HEK293 (cell line): Measurements from ENCODE around the gene KRT222.

Source experiments
- CTCF ChIA-PET: fragments of 350-600 bp; formaldehyde crosslinking; extraction: SDS; loops from one replicate; lab custom pipeline; 2021; ENCODE audit warnings: antibody characterized with exemption; lab: Yijun Ruan, JAX
- POLR2A ChIA-PET: fragments of 300-600 bp; formaldehyde crosslinking; extraction: SDS; loops from one replicate; lab custom pipeline; 2020; ENCODE audit warnings: antibody characterized with exemption, inconsistent platforms; lab: Yijun Ruan, JAX
- H3K27ac ChIP-seq: fragments of 200-500 bp; sonication (Bioruptor generic); 2 replicates; pipeline ENCODE4 v1.5.1; 2014; ENCODE audit warnings: low read depth, low read length, control low read depth, inconsistent platforms; ENCODE audit errors: extremely low read depth
- H3K36me3 ChIP-seq, 2 experiments: fragments of 200-500 bp in 1 of 2; sonication (Bioruptor generic) in 1 of 2; 1 replicate in 1 of 2; 2 replicates in 1 of 2; pipeline ENCODE4 v1.5.1; 2014 to 2017; ENCODE audit warnings: inconsistent platforms in 2 of 2, low read length in 2 of 2; ENCODE audit not compliant: control insufficient read depth in 2 of 2, insufficient read depth in 1 of 2
- H3K4me1 ChIP-seq: fragments of 200-500 bp; sonication (Bioruptor generic); 2 replicates; pipeline ENCODE4 v1.5.1; 2014; ENCODE audit warnings: mild to moderate bottlenecking, low read length, inconsistent platforms; ENCODE audit not compliant: control insufficient read depth, insufficient read depth
- H3K4me3 ChIP-seq: 2 replicates; pipeline ENCODE4 v1.5.1; 2011; ENCODE audit warnings: low read depth, mild to moderate bottlenecking, control low read depth, low read length, moderate library complexity
- H3K9me3 ChIP-seq: fragments of 200-500 bp; sonication (Bioruptor generic); 2 replicates; pipeline ENCODE4 v1.5.1; 2014; ENCODE audit warnings: low read depth, low read length, inconsistent platforms; ENCODE audit not compliant: control insufficient read depth, insufficient read depth
- KLF7 ChIP-seq: fragments of 450-650 bp; formaldehyde crosslinking; IDR thresholded peaks from 2 replicates; pipeline ENCODE4 v1.5.1; 2016; ENCODE audit warnings: missing biosample characterization, missing genetic modification characterization, borderline replicate concordance
- SP3 ChIP-seq: fragments of 450-650 bp; formaldehyde crosslinking; IDR thresholded peaks from 2 replicates; pipeline ENCODE4 v1.5.1; 2016; ENCODE audit warnings: missing biosample characterization, missing genetic modification characterization
- ZIC2 ChIP-seq: fragments of 450-650 bp; formaldehyde crosslinking; IDR thresholded peaks from 2 replicates; pipeline ENCODE4 v1.5.1; 2016; ENCODE audit warnings: missing biosample characterization, missing genetic modification characterization
- ZNF10 ChIP-seq: fragments of 450-650 bp; formaldehyde crosslinking; IDR thresholded peaks from 2 replicates; pipeline ENCODE4 v1.5.1; 2017; ENCODE audit warnings: missing biosample characterization, missing genetic modification characterization
- ZNF16 ChIP-seq: fragments of 450-650 bp; formaldehyde crosslinking; IDR thresholded peaks from 2 replicates; pipeline ENCODE4 v1.5.1; 2016; ENCODE audit warnings: low read depth, missing biosample characterization, missing genetic modification characterization
- ZNF184 ChIP-seq: fragments of 450-650 bp; IDR thresholded peaks from 2 replicates; pipeline ENCODE4 v1.5.1; 2018; ENCODE audit warnings: missing biosample characterization, mild to moderate bottlenecking, missing genetic modification characterization
- ZNF2 ChIP-seq: fragments of 450-650 bp; formaldehyde crosslinking; IDR thresholded peaks from 2 replicates; pipeline ENCODE4 v1.5.1; 2016; ENCODE audit warnings: missing biosample characterization, missing genetic modification characterization
- ZNF202 ChIP-seq: fragments of 450-650 bp; formaldehyde crosslinking; IDR thresholded peaks from 2 replicates; pipeline ENCODE4 v1.5.1; 2016; ENCODE audit warnings: missing biosample characterization, missing genetic modification characterization, borderline replicate concordance
- ZNF211 ChIP-seq: fragments of 450-650 bp; formaldehyde crosslinking; IDR thresholded peaks from 2 replicates; pipeline ENCODE4 v1.5.1; 2016; ENCODE audit warnings: low read depth, missing biosample characterization, missing genetic modification characterization
- ZNF214 ChIP-seq: fragments of 450-650 bp; formaldehyde crosslinking; IDR thresholded peaks from 2 replicates; pipeline ENCODE4 v1.5.1; 2017; ENCODE audit warnings: missing biosample characterization, mild to moderate bottlenecking, missing genetic modification characterization, borderline replicate concordance
- ZNF324 ChIP-seq: fragments of 450-650 bp; formaldehyde crosslinking; IDR thresholded peaks from 2 replicates; pipeline ENCODE4 v1.5.1; 2016; ENCODE audit warnings: missing biosample characterization, missing genetic modification characterization
- ZNF335 ChIP-seq: fragments of 450-650 bp; formaldehyde crosslinking; conservative IDR thresholded peaks from 2 replicates; pipeline ENCODE4 v1.5.1; 2016; ENCODE audit warnings: missing biosample characterization, missing genetic modification characterization
- ZNF394 ChIP-seq: fragments of 450-650 bp; formaldehyde crosslinking; IDR thresholded peaks from 2 replicates; pipeline ENCODE4 v1.5.1; 2016; ENCODE audit warnings: missing biosample characterization, missing genetic modification characterization, mild to moderate bottlenecking, moderate library complexity, borderline replicate concordance
- ZNF404 ChIP-seq: fragments of 450-650 bp; formaldehyde crosslinking; IDR thresholded peaks from 2 replicates; pipeline ENCODE4 v1.5.1; 2017; ENCODE audit warnings: missing biosample characterization, missing genetic modification characterization
- ZNF510 ChIP-seq: fragments of 450-650 bp; formaldehyde crosslinking; IDR thresholded peaks from 2 replicates; pipeline ENCODE4 v1.5.1; 2018; ENCODE audit warnings: mild to moderate bottlenecking, missing genetic modification characterization, missing biosample characterization; ENCODE audit not compliant: insufficient replicate concordance
- ZNF621 ChIP-seq: fragments of 450-650 bp; formaldehyde crosslinking; IDR thresholded peaks from 2 replicates; pipeline ENCODE4 v1.5.1; 2017; ENCODE audit warnings: missing biosample characterization, missing genetic modification characterization
- ZNF747 ChIP-seq: fragments of 450-650 bp; formaldehyde crosslinking; IDR thresholded peaks from 2 replicates; pipeline ENCODE4 v1.5.1; 2016; ENCODE audit warnings: missing biosample characterization, missing genetic modification characterization
- ZSCAN30 ChIP-seq: fragments of 450-650 bp; IDR thresholded peaks from 2 replicates; pipeline ENCODE4 v1.5.1; 2018; ENCODE audit warnings: missing biosample characterization, mild to moderate bottlenecking, missing genetic modification characterization, moderate library complexity
- TF ChIP-seq, protein P1 (sequence below): fragments of 450-650 bp; IDR thresholded peaks from 2 replicates; pipeline ENCODE4 v1.5.1; 2018; ENCODE audit warnings: missing biosample characterization, mild to moderate bottlenecking, missing genetic modification characterization
- TF ChIP-seq, protein P2 (sequence below): fragments of 450-650 bp; formaldehyde crosslinking; IDR thresholded peaks from 2 replicates; pipeline ENCODE4 v1.5.1; 2016; ENCODE audit warnings: missing biosample characterization, missing genetic modification characterization, low read depth
- TF ChIP-seq, protein P3 (sequence below): sonication (generic); formaldehyde crosslinking; IDR thresholded peaks from 2 replicates; pipeline ENCODE4 v1.8.1; 2022; ENCODE audit warnings: mild to moderate bottlenecking, moderate library complexity, missing genetic modification reagents

Gene KRT222

DNA sequence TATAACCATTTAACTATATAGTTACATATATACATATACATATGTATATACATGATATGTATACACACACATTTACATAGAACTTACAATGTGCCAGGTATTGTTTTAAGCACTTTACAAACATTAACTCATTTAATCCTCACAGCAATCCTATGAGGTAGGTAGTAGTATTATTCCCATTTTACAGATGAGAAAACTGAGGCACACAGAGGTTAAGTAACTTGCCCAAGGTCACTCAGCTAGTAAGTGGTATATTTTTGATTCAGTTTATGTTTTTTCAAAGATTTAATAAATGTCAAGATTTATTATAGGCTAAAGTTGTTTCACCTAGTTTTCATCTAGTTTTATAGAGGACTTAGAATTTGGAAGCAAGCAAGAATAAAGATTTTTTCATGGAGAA lies 6.6 kb downstream of the KRT222 start (continued):
- TF ChIP-seq ZNF324 (tag by site-specific recombination) (no peak), ZNF2 (tag by site-specific recombination) (no peak), KLF7 (tag by site-specific recombination) (no peak), ZNF16 (tag by site-specific recombination) (no peak), ZNF394 (no peak), ZNF621 (no peak), ZNF510 (no peak)
- TF ChIP-seq, protein P1, sequence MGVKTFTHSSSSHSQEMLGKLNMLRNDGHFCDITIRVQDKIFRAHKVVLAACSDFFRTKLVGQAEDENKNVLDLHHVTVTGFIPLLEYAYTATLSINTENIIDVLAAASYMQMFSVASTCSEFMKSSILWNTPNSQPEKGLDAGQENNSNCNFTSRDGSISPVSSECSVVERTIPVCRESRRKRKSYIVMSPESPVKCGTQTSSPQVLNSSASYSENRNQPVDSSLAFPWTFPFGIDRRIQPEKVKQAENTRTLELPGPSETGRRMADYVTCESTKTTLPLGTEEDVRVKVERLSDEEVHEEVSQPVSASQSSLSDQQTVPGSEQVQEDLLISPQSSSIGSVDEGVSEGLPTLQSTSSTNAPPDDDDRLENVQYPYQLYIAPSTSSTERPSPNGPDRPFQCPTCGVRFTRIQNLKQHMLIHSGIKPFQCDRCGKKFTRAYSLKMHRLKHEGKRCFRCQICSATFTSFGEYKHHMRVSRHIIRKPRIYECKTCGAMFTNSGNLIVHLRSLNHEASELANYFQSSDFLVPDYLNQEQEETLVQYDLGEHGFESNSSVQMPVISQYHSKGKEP, result no peak
- TF ChIP-seq, all 188 proteins: peak for 0

DNA sequence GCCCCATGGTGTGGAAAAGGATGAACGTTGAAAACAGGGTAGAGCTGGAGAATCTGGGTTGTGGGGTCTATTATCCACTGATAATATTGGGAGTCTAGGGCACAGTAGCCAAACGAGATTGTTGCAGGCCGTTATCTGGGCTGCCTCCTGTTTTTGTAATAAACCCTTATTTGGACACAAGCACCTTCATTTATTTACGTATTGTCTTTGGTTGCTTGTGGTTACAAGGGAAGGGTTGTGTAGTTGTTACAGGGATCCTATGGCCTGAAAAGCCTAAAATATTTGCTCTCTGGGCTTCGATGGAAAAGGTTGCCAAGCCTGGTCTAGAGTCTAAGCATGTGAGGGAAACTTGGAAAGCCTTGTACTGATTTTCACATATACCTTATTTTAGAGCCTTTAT lies 13.0 kb downstream of the KRT222 start:
- Histone ChIP-seq H3K27ac (no peak overlapping the region), H3K4me3 (no peak overlapping the region)
- CTCF ChIA-PET, result interaction anchor here (1.1 kb wide), 1 partner anchor 18 kb away, joined by 3 read pairs; no protein-coding TSS in a partner anchor
- TF ChIP-seq ZNF747 (tag by site-specific recombination) (no peak), ZNF211 (tag by site-specific recombination) (no peak)
- TF ChIP-seq, all 188 proteins: peak for 0
- POLR2A ChIA-PET, result no interaction called here
- H3K36me3 ChIP-seq, result no peaks in the 10 kb centered on the region
- H3K4me1 ChIP-seq, result no peaks in the 10 kb centered on the region
- no peaks in the 10 kb centered on the region for H3K9me3 ChIP-seq

DNA sequence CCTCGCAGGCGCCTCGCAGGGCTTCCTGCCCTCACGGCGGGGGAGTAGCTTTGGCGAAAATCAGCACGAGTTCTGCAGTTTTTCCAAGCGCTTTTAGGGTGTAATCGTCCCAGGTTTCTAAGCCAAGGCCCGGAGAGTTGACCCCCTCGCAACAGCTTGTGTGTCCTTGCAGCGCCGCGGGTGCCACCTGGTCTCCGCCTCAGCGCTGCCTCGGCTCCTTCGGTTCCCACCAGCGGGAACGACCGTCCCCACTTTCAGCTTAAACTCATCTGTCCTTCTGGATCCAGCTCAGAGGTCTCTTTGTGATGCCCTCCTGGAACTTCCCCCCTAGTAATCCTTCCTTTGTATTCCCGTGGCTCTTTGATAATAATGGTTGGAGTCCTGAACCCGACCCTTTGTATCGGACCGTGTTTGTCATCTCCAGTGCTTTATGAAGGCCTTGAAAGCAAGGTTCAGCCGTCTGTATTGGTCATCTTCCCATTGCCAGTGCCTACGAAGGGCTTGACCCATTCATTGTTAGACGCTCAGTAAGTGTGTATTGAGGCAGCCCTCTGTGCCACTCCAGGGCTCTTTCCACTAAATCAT lies 16.5 kb downstream of the KRT222 start:
- Histone ChIP-seq H3K4me1 (peaks cover 12% of the 10 kb centered on the region; the same call in 1 of the 2 replicates), H3K9me3 (no peaks in the 10 kb centered on the region), H3K36me3 (peaks cover 24% of the 10 kb centered on the region in 2 experiments; a peak in 2 of 3 replicates), H3K27ac (peak overlapping the region; percentile 98), H3K4me3 (peak overlapping the region; percentile 84)
- CTCF ChIA-PET, result interaction anchor here (0.8 to 1.4 kb wide), 3 partner anchors 33 to 154 kb away, joined by 3 read pairs; no protein-coding TSS in a partner anchor
- POLR2A ChIA-PET, result interaction anchor here (0.8 to 1.9 kb wide), 5 partner anchors 8 to 1040 kb away, joined by 3 to 5 read pairs (median 3); no protein-coding TSS in a partner anchor
- TF ChIP-seq ZNF10 (tag by site-specific recombination) (no peak), ZIC2 (peak; percentile 57; the same call in 1 of the 2 replicates), ZNF394 (peak; percentile 54; the same call in 1 of the 2 replicates), ZNF335 (tag by site-specific recombination) (peak; percentile 1)

DNA sequence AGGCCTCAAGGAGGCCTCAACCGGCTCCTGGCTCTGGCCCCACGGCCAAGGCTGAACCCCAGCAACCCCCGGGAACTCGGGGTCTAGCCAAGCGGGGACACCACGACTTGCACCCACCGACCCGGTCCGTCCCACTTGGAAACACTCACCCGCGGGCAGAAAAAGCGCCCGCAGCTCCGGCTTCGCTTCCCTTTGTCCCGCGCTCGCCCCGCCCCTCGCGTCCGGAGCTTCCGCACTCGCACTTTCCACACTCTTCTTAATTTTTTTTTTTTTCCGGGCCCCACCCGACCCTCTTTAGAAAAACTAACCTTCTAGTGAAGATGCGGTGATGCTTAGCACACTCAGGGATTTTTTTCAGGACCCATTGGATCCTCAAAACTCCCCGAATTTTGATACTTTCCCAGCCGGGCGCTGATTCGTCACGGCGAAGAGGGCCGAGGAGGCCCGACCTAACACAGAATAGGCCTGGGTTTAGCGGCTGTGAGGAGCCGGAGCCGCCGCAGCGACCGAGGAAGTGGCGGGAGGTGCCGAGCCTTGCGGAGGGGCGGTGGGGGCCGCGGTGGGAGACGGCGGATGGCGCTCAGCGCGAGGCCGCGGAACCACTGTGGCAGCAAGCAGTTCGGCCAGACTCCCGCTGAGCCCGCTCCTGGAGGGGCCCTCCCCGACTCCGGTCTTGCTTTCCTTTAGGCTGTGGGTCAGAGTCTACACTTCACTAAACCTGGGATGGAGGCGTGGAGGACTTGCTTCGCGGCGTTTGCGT lies 17.2 kb downstream of the KRT222 start, which contains the start of gene SMARCE1:
Gene SMARCE1 (minus strand): TSS at position 195 of the 760 bp plus-strand sequence. CDS start 2,016 bp downstream, outside the sequence.
- ChIA-PET CTCF (interaction anchor here (0.8 to 2.1 kb wide), 4 partner anchors 28 to 88 kb away, joined by 3 to 5 read pairs (median 4); no protein-coding TSS in a partner anchor), POLR2A (interaction anchor here (0.8 to 2.1 kb wide), 12 partner anchors 9 to 1041 kb away, joined by 3 to 9 read pairs (median 3); partner anchors contain the start of gene EIF1)
- H3K36me3 ChIP-seq, result peaks cover 31% of the 10 kb centered on the region in 2 experiments
- H3K4me1 ChIP-seq, result peaks cover 12% of the 10 kb centered on the region; the same call in 1 of the 2 replicates
- H3K27ac ChIP-seq, result peak within 1 kb of the TSS; percentile 98
- no peaks in the 10 kb centered on the region for H3K9me3 ChIP-seq
- peak within 1 kb of the TSS; percentile 84 for H3K4me3 ChIP-seq
- 0 out of 2 replicates have a peak, but pooled peaks have one; percentile 15 for TF ChIP-seq ZNF184 (tag by site-specific recombination)
- no peak; the same call in 1 of the 2 replicates for TF ChIP-seq ZSCAN30
- TF ChIP-seq ZNF404 (tag by site-specific recombination), result no peak; the same call in 1 of the 2 replicates
- TF ChIP-seq, protein P2, sequence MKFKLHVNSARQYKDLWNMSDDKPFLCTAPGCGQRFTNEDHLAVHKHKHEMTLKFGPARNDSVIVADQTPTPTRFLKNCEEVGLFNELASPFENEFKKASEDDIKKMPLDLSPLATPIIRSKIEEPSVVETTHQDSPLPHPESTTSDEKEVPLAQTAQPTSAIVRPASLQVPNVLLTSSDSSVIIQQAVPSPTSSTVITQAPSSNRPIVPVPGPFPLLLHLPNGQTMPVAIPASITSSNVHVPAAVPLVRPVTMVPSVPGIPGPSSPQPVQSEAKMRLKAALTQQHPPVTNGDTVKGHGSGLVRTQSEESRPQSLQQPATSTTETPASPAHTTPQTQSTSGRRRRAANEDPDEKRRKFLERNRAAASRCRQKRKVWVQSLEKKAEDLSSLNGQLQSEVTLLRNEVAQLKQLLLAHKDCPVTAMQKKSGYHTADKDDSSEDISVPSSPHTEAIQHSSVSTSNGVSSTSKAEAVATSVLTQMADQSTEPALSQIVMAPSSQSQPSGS (tag by site-specific recombination), result no peak
- TF ChIP-seq ZNF214 (tag by site-specific recombination), result no peak
- TF ChIP-seq SP3 (tag by site-specific recombination), result peak; percentile 90
- no peak for TF ChIP-seq ZNF202 (tag by site-specific recombination)
- TF ChIP-seq, protein P3, sequence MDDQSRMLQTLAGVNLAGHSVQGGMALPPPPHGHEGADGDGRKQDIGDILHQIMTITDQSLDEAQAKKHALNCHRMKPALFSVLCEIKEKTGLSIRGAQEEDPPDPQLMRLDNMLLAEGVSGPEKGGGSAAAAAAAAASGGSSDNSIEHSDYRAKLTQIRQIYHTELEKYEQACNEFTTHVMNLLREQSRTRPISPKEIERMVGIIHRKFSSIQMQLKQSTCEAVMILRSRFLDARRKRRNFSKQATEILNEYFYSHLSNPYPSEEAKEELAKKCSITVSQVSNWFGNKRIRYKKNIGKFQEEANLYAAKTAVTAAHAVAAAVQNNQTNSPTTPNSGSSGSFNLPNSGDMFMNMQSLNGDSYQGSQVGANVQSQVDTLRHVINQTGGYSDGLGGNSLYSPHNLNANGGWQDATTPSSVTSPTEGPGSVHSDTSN (CRISPR knock-in tag), result peak; percentile 30; the same call in 1 of the 2 replicates
